ENCODE measurements around the gene PZP.
"Not testable (repeated sequence)": the region's sequence is repeated elsewhere in the genome, so short reads cannot be mapped to it uniquely, and the experiment has no call there.

The PZP gene

GRCh38 chr12:9248435-9248834 is 40.2 kb upstream of the PZP start:
- H3K4me3 ChIP-seq (replicated peaks; ENCODE audit: low read depth, low read length) = no peak overlapping the region
- no peak for DNase-seq (ENCODE audit: low read depth)
- no peak for TF ChIP-seq CTCF (IDR thresholded peaks at IDR 0.05; ENCODE audit: low read length, missing control alignments)

- H3K4me3 ChIP-seq (replicated peaks; ENCODE audit: low read depth, low read length) = no peak overlapping the region
- no peak for TF ChIP-seq CTCF (IDR thresholded peaks at IDR 0.05; ENCODE audit: low read length, missing control alignments)
- DNase-seq (ENCODE audit: low read depth) = no peak
Measured at GRCh38 chr12:9244894-9245293, 36.7 kb upstream of the PZP start.

GRCh38 chr12:9243999-9244649 is 35.9 kb upstream of the PZP start:
- H3K4me3 ChIP-seq (replicated peaks; ENCODE audit: low read depth, low read length) = no peak overlapping the region
- TF ChIP-seq CTCF (IDR thresholded peaks at IDR 0.05; ENCODE audit: low read length, missing control alignments) = no peak
- no peak for DNase-seq (ENCODE audit: low read depth)

GRCh38 chr12:9241301-9241700 is 33.1 kb upstream of the PZP start:
- no peak for TF ChIP-seq CTCF (IDR thresholded peaks at IDR 0.05; ENCODE audit: low read length, missing control alignments)
- H3K4me3 ChIP-seq (replicated peaks; ENCODE audit: low read depth, low read length) = no peak overlapping the region
- no peak for DNase-seq (ENCODE audit: low read depth)

- no peak for TF ChIP-seq CTCF (IDR thresholded peaks at IDR 0.05; ENCODE audit: low read length, missing control alignments)
- H3K4me3 ChIP-seq (replicated peaks; ENCODE audit: low read depth, low read length) = no peak overlapping the region
Measured at GRCh38 chr12:9240776-9241175, 32.6 kb upstream of the PZP start.

GRCh38 chr12:9240004-9240635 is 31.9 kb upstream of the PZP start:
- H3K4me3 ChIP-seq (replicated peaks; ENCODE audit: low read depth, low read length) = peak overlapping the region; percentile 30
- DNase-seq (ENCODE audit: low read depth) = not testable (repeated sequence)

More at GRCh38 chr12:9240776-9241175, 32.6 kb upstream of the PZP start:
- DNase-seq (ENCODE audit: low read depth) = no peak

- H3K4me3 ChIP-seq (replicated peaks; ENCODE audit: low read depth, low read length) = no peak overlapping the region
- no peak for TF ChIP-seq CTCF (IDR thresholded peaks at IDR 0.05; ENCODE audit: low read length, missing control alignments)
- DNase-seq (ENCODE audit: low read depth) = no peak
Measured at GRCh38 chr12:9237286-9237685, 29.1 kb upstream of the PZP start.
